Measurements from ENCODE around the gene KIF26A. TPM values are rescaled to one million over a fixed set of nuclear protein-coding genes. Genes with fewer than 3 reads are reported as not detected.

The KIF26A gene
- total and polyA plus RNA-seq, 2 of the 4 experiments (the other 2 are of a cell fraction) = not detected

- CTCF ChIA-PET = no interaction called here
- Histone ChIP-seq H3K27ac (ENCODE audit: insufficient read depth, low read length) (no peak overlapping the region), H3K14ac (replicated peaks; ENCODE audit: low read depth, low read length) (no peak overlapping the region), H2BK5ac (ENCODE audit: low read depth, low read length, poor library complexity, severe bottlenecking) (no peak overlapping the region), H3K79me1 (ENCODE audit: low read depth in 1 of 2, low read length in 2 of 2) (no peaks in the 10 kb centered on the region), H2AFZ (replicated peaks; ENCODE audit: low read length, poor library complexity) (no peak overlapping the region), H4K20me1 (ENCODE audit: insufficient read depth, low read length) (no peaks in the 10 kb centered on the region), H3K9me3 (ENCODE audit: control insufficient read depth, insufficient read depth, low read length) (peaks cover 25% of the 10 kb centered on the region; the same call in 1 of the 2 replicates), H3K23ac (ENCODE audit: low read depth, low read length) (no peak overlapping the region), H3K18ac (ENCODE audit: low read depth, low read length) (no peak overlapping the region), H2AK5ac (ENCODE audit: low read depth, low read length) (no peak overlapping the region), H3K36me3 (ENCODE audit: control insufficient read depth, insufficient read depth, low read length) (no peaks in the 10 kb centered on the region), H3K4me3 (ENCODE audit: insufficient read depth, low read depth, low read length) (no peak overlapping the region), H3K9ac (ENCODE audit: low read depth, low read length) (no peak overlapping the region), H4K8ac (ENCODE audit: low read depth in 2 of 2, low read length in 2 of 2) (no peak overlapping the region), H3K4me1 (ENCODE audit: control insufficient read depth, insufficient read depth, low read length) (no peaks in the 10 kb centered on the region), H2BK120ac (ENCODE audit: low read depth, low read length) (no peak overlapping the region), H4K91ac (ENCODE audit: insufficient read depth, low read depth, low read length) (no peak overlapping the region), H4K5ac (ENCODE audit: low read depth, low read length) (no peak overlapping the region), H3K27me3 (ENCODE audit: control insufficient read depth, insufficient read depth, low read length) (no peaks in the 10 kb centered on the region), H3K9me1 (ENCODE audit: insufficient read depth, low read length) (no peaks in the 10 kb centered on the region), H2BK15ac (ENCODE audit: low read depth, low read length) (no peak overlapping the region), H3K4me2 (ENCODE audit: low read depth, low read length) (no peak overlapping the region), H2AK9ac (replicated peaks; ENCODE audit: low read depth, low read length, poor library complexity) (no peak overlapping the region), H3K4ac (ENCODE audit: low read depth, low read length) (no peak overlapping the region), H2BK20ac (ENCODE audit: low read depth, low read length) (no peak overlapping the region), H3K56ac (ENCODE audit: extremely low read depth, insufficient read depth, low read length) (no peak overlapping the region)
- DNase-seq (no peak), ATAC-seq (ENCODE audit: low read depth) (no peak)
- no peak for TF ChIP-seq POLR2A (IDR thresholded peaks at IDR 0.05; ENCODE audit: low read depth, low read length)
- no peak for TF ChIP-seq FOS (IDR thresholded peaks at IDR 0.05; ENCODE audit: low read depth, low read length)
- no peak for TF ChIP-seq RCOR1 (IDR thresholded peaks at IDR 0.05; ENCODE audit: insufficient replicate concordance, low read length)
- TF ChIP-seq BHLHE40 (IDR thresholded peaks at IDR 0.05; ENCODE audit: low read depth, low read length) = no peak
- TF ChIP-seq MAFK (IDR thresholded peaks at IDR 0.05; ENCODE audit: low read depth, low read length) = no peak
- TF ChIP-seq CEBPB (IDR thresholded peaks at IDR 0.05; ENCODE audit: low read depth, low read length) = no peak
- TF ChIP-seq RFX5 (IDR thresholded peaks at IDR 0.05; ENCODE audit: low read depth, low read length) = no peak
- TF ChIP-seq USF2 (IDR thresholded peaks at IDR 0.05; ENCODE audit: low read depth, low read length) = no peak
- no peak for TF ChIP-seq ELK1 (IDR thresholded peaks at IDR 0.05; ENCODE audit: borderline replicate concordance, low read depth, low read length)
- no peak for TF ChIP-seq MXI1 (IDR thresholded peaks at IDR 0.05; ENCODE audit: borderline replicate concordance, low read depth, low read length)
- no peak for TF ChIP-seq MAZ (IDR thresholded peaks at IDR 0.05; ENCODE audit: borderline replicate concordance, low read depth, low read length)
- no peak for TF ChIP-seq CTCF (conservative IDR thresholded peaks at IDR 0.05; ENCODE audit: low read depth, low read length)
- TF ChIP-seq SMC3 (IDR thresholded peaks at IDR 0.05; ENCODE audit: low read depth, low read length) = no peak
- TF ChIP-seq RAD21 (IDR thresholded peaks at IDR 0.05; ENCODE audit: low read length) = no peak
- TF ChIP-seq NFE2L2 (IDR thresholded peaks at IDR 0.05; ENCODE audit: low read depth, low read length) = no peak
- no peak for TF ChIP-seq CHD1 (IDR thresholded peaks at IDR 0.05; ENCODE audit: low read depth, low read length)
- dilution Hi-C loops (cut with HindIII; ENCODE audit: low sequenced_read_pairs, unreplicated experiment) = no loop called here
- POLR2A ChIA-PET (ENCODE audit: unreplicated experiment) = no interaction called here
- no TSS peak for BruUV-seq (replicated peaks)
- in situ Hi-C loops (cut with MboI; ENCODE audit: low sequenced_read_pairs) = no loop called here
- WGBS, 2 experiments (ENCODE audit: extremely low coverage in 2 of 2, insufficient read length in 1 of 2) = 58% methylated on average over 22 of the region's 27 CpGs; no CpG with 5 or more reads in 1 of the 2 experiments
- intact Hi-C loops (cut with micrococcal nuclease) = no loop called here
Observed at GRCh38 chr14:104187931-104188726, 49.7 kb downstream of the KIF26A start.

Data from IMR-90 (cell line).